PC-3 (cell line): ENCODE measurements around the gene ST8SIA5. TPM values are rescaled to one million over a fixed set of nuclear protein-coding genes. Genes with fewer than 3 reads are reported as not detected.

Experiments used
- ATAC-seq: fragments of 200-7000 bp; cut with Tn5 transposase; 2 replicates; pipeline ENCODE4 v1.9.1; 2020; ENCODE audit warnings: mild to moderate bottlenecking, moderate library complexity
- BruUV-seq: library from RNA; stranded (reverse); fragments of 400-500 nt; replicated peaks from 2 replicates; lab custom pipeline; 2021; lab: Mats Ljungman, UMichigan
- CTCF ChIA-PET: fragments of 300-600 bp; sonication (Branson Sonifier 250); formaldehyde crosslinking; loops from one replicate; lab custom pipeline; 2022; ENCODE audit warnings: antibody characterized with exemption; lab: Charles Lee
- POLR2A ChIA-PET: fragments of 300-600 bp; sonication (Branson Sonifier 250); formaldehyde crosslinking; loops from one replicate; lab custom pipeline; 2022; ENCODE audit warnings: antibody characterized with exemption; ENCODE audit not compliant: unreplicated experiment; lab: Charles Lee
- DNase-seq: peaks from one replicate; pipeline ENCODE4 v3.0.0-alpha.2; 2015
- H2AFZ ChIP-seq: fragments of 300-600 bp; sonication (generic); 2 replicates; pipeline ENCODE4 v1.6.0; 2016; ENCODE audit warnings: antibody characterized with exemption, low read length
- H3F3A ChIP-seq: fragments of 300-600 bp; sonication (generic); one replicate; pipeline ENCODE4 v1.6.0; 2017; ENCODE audit warnings: antibody characterized with exemption, low read length, control low read depth, mild to moderate bottlenecking; ENCODE audit not compliant: unreplicated experiment
- H3K27ac ChIP-seq: fragments of 300-600 bp; sonication (generic); 2 replicates; pipeline ENCODE4 v1.5.1; 2016; ENCODE audit warnings: mild to moderate bottlenecking, low read length
- H3K27me3 ChIP-seq: fragments of 300-600 bp; sonication (generic); 2 replicates; pipeline ENCODE4 v1.6.1; 2016; ENCODE audit warnings: low read length, mixed read lengths
- H3K36me3 ChIP-seq: fragments of 300-600 bp; sonication (generic); 2 replicates; pipeline ENCODE4 v1.6.1; 2016; ENCODE audit warnings: low read depth, mixed run types, low read length, mixed read lengths
- H3K4me1 ChIP-seq: fragments of 300-600 bp; sonication (generic); 2 replicates; pipeline ENCODE4 v1.5.1; 2016; ENCODE audit warnings: low read length; ENCODE audit not compliant: insufficient read depth
- H3K4me2 ChIP-seq: fragments of 300-600 bp; sonication (generic); 2 replicates; pipeline ENCODE4 v1.6.0; 2016; ENCODE audit warnings: low read length
- H3K4me3 ChIP-seq: fragments of 300-600 bp; sonication (generic); 2 replicates; pipeline ENCODE4 v1.5.1; 2016; ENCODE audit warnings: mild to moderate bottlenecking, low read length, mixed read lengths
- H3K79me2 ChIP-seq: fragments of 300-600 bp; sonication (generic); 2 replicates; pipeline ENCODE4 v1.6.1; 2017; ENCODE audit warnings: low read length, mixed read lengths
- H3K9ac ChIP-seq: fragments of 300-600 bp; sonication (generic); 2 replicates; pipeline ENCODE4 v1.6.0; 2016; ENCODE audit warnings: mild to moderate bottlenecking, low read length
- H3K9me2 ChIP-seq: fragments of 300-600 bp; sonication (generic); replicated peaks from 2 replicates; pipeline ENCODE4 v1.6.1; 2016; ENCODE audit warnings: mixed run types, low read length, mixed read lengths
- H3K9me3 ChIP-seq: fragments of 300-600 bp; sonication (generic); 2 replicates; pipeline ENCODE4 v1.6.1; 2016; ENCODE audit warnings: low read length, mixed read lengths
- H4K20me1 ChIP-seq: fragments of 300-600 bp; sonication (generic); 2 replicates; pipeline ENCODE4 v1.6.1; 2016; ENCODE audit warnings: low read length, mixed read lengths
- EZH2 ChIP-seq: fragments of 300-600 bp; sonication (generic); IDR thresholded peaks from one replicate; pipeline ENCODE4 v1.6.1; 2017; ENCODE audit warnings: antibody characterized with exemption, mild to moderate bottlenecking, low read length; ENCODE audit not compliant: unreplicated experiment
- EZH2phosphoT487 ChIP-seq: fragments of 300-600 bp; sonication (generic); IDR thresholded peaks from 2 replicates; pipeline ENCODE4 v1.6.1; 2018; ENCODE audit warnings: mild to moderate bottlenecking, antibody characterized with exemption, low read length, borderline replicate concordance
- intact Hi-C: fragments of 100-400 bp; cut with micrococcal nuclease; formaldehyde crosslinking; loops from 2 replicates; pipeline ENCODE4 v1.9.0; 2023
- total RNA-seq: library from RNA; depleted of rRNA; stranded (reverse); fragments of >200 nt; gene quantifications from 2 replicates; pipeline ENCODE4 v1.2.3, GENCODE V29; 2014
- TF ChIP-seq, protein P1 (sequence below): fragments of 300-600 bp; sonication (generic); conservative IDR thresholded peaks from 2 replicates; pipeline ENCODE4 v1.5.1; 2017; ENCODE audit warnings: antibody characterized with exemption, low read depth, mild to moderate bottlenecking, low read length

Gene ST8SIA5
- total RNA-seq, 1 experiment from 2014 or later = 0.04 TPM

DNA sequence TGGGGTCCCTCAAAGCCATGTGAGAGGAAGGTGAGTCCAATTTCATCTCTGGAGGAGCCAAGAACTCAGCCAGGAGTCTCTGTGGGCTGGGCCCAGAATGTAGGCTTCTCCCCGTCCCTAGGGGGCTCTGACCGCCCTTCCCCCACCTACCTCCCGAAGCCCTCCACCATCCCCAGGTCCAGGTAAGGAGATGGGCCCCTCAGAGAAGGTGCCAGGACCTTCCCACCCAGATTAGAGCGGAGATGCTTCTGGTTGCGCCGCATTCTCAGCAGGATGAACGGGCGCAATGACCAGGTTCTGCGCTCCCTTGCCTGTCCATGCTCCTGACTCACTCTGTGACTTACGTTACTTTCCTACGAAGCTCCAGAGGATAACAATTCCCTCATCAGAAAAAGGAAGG is 23.0 kb downstream of the ST8SIA5 start:
- no peak for ATAC-seq
- no peak for TF ChIP-seq EZH2
- no peak for TF ChIP-seq EZH2phosphoT487
- TF ChIP-seq, protein P1, sequence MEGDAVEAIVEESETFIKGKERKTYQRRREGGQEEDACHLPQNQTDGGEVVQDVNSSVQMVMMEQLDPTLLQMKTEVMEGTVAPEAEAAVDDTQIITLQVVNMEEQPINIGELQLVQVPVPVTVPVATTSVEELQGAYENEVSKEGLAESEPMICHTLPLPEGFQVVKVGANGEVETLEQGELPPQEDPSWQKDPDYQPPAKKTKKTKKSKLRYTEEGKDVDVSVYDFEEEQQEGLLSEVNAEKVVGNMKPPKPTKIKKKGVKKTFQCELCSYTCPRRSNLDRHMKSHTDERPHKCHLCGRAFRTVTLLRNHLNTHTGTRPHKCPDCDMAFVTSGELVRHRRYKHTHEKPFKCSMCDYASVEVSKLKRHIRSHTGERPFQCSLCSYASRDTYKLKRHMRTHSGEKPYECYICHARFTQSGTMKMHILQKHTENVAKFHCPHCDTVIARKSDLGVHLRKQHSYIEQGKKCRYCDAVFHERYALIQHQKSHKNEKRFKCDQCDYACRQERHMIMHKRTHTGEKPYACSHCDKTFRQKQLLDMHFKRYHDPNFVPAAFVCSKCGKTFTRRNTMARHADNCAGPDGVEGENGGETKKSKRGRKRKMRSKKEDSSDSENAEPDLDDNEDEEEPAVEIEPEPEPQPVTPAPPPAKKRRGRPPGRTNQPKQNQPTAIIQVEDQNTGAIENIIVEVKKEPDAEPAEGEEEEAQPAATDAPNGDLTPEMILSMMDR = no peak

DNA sequence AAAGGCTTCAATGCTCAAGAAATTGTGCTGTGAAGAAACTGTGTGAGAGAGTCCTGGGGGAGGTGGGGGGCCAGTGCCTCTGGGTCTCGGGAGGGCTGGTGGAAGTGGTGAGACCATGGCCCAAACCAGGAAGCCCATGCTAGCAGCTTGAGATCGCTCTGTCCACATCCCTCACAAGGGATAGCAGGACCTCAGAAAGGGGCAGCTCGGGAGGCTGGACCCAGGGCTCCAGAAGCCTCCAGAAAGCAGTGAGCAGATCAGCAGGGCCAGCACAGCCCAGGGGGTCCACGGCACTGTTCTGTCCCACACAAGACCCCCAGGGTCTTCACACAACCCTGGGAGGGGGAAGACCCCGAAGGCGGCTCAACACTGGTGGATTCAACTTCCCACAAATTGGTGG is 24.1 kb downstream of the ST8SIA5 start:
- no TSS peak for BruUV-seq
- H3K4me1 ChIP-seq = no peaks in the 10 kb centered on the region
- H3K9ac ChIP-seq = no peak overlapping the region
- H3F3A ChIP-seq = no peaks in the 10 kb centered on the region
- no peaks in the 10 kb centered on the region for H3K9me2 ChIP-seq
- POLR2A ChIA-PET = no interaction called here
- no peaks in the 10 kb centered on the region for H4K20me1 ChIP-seq
- no peak for ATAC-seq
- intact Hi-C loops = no loop called here
- no peak overlapping the region for H3K4me2 ChIP-seq
- H2AFZ ChIP-seq = no peak overlapping the region
- no peak overlapping the region for H3K27ac ChIP-seq
- no peaks in the 10 kb centered on the region for H3K36me3 ChIP-seq
- H3K27me3 ChIP-seq = no peaks in the 10 kb centered on the region
- no peaks in the 10 kb centered on the region for H3K79me2 ChIP-seq
- CTCF ChIA-PET = no interaction called here
- no peak overlapping the region for H3K4me3 ChIP-seq
- no peaks in the 10 kb centered on the region for H3K9me3 ChIP-seq
- TF ChIP-seq EZH2 (no peak), EZH2phosphoT487 (no peak)
- TF ChIP-seq, protein P1 = no peak
- DNase-seq = no peak

More for the DNA sequence above, 23.0 kb downstream of the ST8SIA5 start:
- H2AFZ ChIP-seq = no peak overlapping the region
- no peaks in the 10 kb centered on the region for H3K27me3 ChIP-seq
- no peak overlapping the region for H3K27ac ChIP-seq
- no TSS peak for BruUV-seq
- H3K9ac ChIP-seq = no peak overlapping the region
- POLR2A ChIA-PET = no interaction called here
- no peaks in the 10 kb centered on the region for H3K4me1 ChIP-seq
- no peak overlapping the region for H3K4me2 ChIP-seq
- DNase-seq = no peak
- no peaks in the 10 kb centered on the region for H3K79me2 ChIP-seq
- no peak overlapping the region for H3K4me3 ChIP-seq
- no peaks in the 10 kb centered on the region for H3K36me3 ChIP-seq
- no peaks in the 10 kb centered on the region for H3K9me2 ChIP-seq
- H3F3A ChIP-seq = no peaks in the 10 kb centered on the region
- H4K20me1 ChIP-seq = no peaks in the 10 kb centered on the region
- CTCF ChIA-PET = no interaction called here
- no peaks in the 10 kb centered on the region for H3K9me3 ChIP-seq
- intact Hi-C loops = no loop called here

DNA sequence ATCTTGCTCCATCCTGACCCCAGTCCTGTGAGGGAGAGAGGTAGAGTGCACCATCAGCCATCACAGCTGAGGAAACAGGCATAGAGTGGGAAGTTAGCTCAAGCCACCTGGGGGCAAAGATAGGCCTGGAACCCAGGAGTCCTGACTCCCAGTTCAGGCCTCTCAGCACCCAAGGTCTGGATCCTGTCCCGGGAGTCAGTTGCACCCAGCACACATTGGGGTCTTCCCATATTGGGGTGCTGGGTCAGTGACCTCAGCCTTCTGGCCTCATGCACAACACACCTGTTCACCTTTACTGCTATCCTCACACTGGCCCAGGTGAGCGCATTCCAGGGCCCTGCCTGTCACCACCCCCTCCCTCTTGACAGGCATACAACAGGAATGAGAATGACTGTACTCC is 24.7 kb downstream of the ST8SIA5 start:
- H4K20me1 ChIP-seq = no peaks in the 10 kb centered on the region
- BruUV-seq = no TSS peak
- no peaks in the 10 kb centered on the region for H3K9me2 ChIP-seq
- CTCF ChIA-PET = no interaction called here
- no peak overlapping the region for H3K27ac ChIP-seq
- no peaks in the 10 kb centered on the region for H3K36me3 ChIP-seq
- H3K4me3 ChIP-seq = no peak overlapping the region
- TF ChIP-seq EZH2 (no peak), EZH2phosphoT487 (no peak)
- TF ChIP-seq, protein P1 = no peak
- no peak overlapping the region for H3K9ac ChIP-seq
- no peaks in the 10 kb centered on the region for H3F3A ChIP-seq
- no peak for ATAC-seq
- POLR2A ChIA-PET = no interaction called here
- no peak overlapping the region for H3K4me2 ChIP-seq
- H3K27me3 ChIP-seq = no peaks in the 10 kb centered on the region
- no peaks in the 10 kb centered on the region for H3K4me1 ChIP-seq
- no peak overlapping the region for H2AFZ ChIP-seq
- intact Hi-C loops = no loop called here
- no peaks in the 10 kb centered on the region for H3K79me2 ChIP-seq
- DNase-seq = no peak
- H3K9me3 ChIP-seq = no peaks in the 10 kb centered on the region
